AG08395 (cell line): ENCODE measurements around the gene SYCE1.
"Not testable (repeated sequence)": the region's sequence is repeated elsewhere in the genome, so short reads cannot be mapped to it uniquely, and the experiment has no call there.

ENCODE experiments used
- DNase-seq: peaks from one replicate; pipeline ENCODE4 v3.0.0; 2012; ENCODE audit warnings: mixed read lengths, low spot score

The SYCE1 gene

DNA sequence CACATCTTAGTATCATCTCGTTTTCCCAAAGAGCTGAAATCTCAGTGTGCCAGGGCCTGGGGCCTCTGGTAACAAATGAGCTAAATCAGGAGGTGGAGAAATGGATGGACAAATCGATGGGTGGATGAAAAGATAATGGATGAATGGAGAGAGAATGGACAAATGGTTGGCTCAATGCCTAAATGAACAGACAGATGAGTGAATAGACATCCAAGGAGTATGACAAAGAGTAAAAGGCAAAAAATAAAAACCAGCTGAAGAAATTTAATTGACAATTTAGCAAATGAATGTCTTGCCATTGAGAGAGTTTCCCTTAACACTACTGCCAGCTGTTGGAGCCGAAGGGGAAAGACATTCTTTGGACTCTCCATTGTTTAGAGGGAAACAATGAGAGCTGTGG is 8.0 kb downstream of the SYCE1 start:
- no peak for DNase-seq

DNA sequence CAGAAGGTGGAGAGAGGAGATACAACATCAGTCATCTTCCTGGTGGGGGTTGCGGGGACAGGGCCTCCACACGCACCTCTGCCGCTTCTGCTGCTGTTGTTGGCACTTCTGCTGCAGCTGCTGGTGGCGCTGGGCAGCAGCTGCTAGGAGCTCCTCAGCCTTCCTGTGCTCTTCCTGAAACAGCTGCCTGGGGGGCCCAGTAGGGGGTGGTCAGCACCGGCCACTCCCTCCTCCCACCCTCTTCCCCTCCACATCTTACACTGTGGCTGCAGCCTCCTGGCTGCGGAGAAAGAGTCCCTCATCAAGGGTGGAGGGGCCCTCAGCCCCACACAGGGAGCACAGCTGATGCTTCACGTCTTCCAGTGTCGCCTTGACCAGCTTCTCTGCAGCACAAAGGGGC is 9.9 kb downstream of the SYCE1 start:
- DNase-seq = no peak

DNA sequence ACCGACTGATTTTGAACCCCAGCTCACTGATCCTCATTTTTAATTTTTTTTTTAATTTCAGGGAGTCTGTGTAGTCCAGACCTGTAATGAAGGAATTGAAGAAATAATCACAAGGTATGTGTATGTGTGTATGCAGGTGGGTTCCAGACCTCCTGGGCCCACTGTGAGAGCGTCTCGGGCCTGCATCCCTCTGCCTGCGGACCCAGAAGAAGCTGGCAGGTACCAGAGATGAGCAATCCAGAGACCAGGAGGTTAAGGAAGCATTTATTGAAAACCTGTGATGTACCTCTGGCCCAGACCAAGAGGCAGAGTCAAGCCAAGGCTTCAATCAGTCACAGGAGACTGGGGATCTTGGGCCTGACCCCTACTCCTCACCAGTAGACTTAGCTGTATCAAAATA is 10.8 kb downstream of the SYCE1 start:
- no peak for DNase-seq

DNA sequence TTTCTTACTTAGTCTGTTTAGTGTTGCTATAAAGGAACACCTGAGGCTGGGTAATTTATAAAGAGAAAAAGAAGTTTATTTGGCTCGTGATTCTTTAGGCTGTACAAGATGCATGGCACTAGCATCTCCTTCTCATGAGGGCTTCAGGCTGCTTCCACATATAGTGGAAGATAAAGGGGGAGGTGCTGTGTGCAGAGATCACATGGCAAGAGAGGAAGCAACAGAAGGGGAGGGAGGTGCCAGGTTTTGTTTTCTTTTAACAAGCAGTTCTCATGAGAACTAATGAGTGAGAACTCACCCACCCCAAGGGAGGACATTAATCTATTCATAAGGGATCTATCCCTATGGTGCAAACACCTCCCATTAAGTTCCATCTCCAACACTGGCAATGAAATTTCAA is 20.9 kb downstream of the SYCE1 start:
- no peak for DNase-seq

DNA sequence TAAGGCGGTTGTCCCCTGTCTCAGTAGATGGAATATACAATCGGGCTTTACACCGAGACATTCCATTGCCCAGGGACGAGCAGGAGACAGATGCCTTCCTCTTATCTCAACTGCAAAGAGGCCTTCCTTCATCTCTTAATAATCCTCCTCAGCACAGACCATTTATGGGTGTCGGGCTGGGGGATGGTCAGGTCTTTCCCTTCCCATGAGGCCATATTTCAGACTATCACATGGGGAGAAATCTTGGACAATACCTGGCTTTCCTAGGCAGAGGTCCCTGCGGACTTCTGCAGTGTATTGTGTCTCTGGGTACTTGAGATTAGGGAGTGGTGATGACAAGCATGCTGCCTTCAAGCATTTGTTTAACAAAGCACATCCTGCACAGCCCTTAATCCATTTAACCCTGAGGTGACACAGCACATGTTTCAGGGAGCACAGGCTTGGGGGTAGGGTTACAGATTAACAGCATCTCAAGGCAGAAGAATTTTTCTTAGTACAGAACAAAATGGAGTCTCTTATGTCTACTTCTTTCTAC is 23.9 kb downstream of the SYCE1 start:
- DNase-seq = not testable (repeated sequence)

DNA sequence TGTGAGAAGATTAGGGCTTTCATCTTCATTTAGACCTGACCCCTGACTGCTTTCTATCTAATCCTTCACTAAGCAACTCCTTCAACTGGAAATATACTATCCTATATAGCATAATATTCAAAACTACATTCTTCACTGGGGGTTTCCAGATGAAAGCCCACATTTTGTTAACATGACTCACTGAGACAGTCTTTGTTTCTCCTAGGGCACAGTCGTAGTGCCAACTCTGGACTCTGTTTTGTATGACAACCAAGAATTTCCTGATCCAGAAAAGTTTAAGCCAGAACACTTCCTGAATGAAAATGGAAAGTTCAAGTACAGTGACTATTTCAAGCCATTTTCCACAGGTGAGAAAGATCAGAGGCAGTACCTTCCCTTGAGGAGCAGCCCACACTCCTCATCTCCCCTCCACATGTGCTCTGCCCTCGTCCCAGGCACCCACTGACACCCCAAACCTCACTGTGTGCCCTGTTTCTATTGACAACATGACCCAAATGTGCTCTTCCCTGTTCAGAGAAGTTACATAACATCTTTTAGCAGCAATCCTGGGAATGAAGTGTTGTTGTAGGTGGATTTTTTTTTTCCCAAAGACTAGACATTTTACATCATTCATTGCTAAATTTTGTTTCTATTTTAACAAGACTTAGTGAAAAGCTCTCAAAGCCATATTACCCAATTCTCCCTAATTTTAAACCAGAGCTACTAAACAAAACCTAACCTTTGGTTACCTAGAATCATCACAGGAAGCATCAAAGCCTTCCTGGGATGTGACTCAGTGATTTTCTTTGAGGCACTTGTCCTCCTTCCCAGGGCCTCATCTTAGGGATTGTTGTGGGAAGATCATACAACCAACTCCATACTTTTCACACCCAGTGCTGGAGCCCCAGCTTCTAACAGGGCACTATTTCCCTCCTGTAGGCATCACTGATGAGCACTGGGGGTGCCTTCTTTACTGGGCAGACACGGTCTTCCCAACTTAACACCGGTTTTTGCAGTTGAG is 27.5 kb downstream of the SYCE1 start:
- DNase-seq = peak; percentile 27

DNA sequence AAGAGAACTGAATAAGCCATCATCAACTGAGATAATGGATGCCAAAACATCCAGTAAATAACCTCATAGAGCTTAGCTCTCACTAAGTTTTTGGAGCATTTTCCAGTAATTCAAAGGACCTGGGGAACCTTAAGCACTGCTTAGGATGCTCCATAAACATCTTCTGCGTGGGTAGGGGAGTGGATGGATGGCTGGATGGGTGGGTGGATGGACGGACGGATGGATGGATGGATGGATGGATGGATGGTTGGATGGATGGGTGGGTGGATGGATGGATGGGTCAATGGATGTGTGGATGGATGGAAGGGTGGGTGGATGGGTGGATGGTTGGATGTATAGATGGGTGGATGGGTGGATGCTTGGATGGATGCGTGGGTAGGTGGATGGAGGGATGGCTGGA is 29.2 kb downstream of the SYCE1 start:
- DNase-seq = no peak

DNA sequence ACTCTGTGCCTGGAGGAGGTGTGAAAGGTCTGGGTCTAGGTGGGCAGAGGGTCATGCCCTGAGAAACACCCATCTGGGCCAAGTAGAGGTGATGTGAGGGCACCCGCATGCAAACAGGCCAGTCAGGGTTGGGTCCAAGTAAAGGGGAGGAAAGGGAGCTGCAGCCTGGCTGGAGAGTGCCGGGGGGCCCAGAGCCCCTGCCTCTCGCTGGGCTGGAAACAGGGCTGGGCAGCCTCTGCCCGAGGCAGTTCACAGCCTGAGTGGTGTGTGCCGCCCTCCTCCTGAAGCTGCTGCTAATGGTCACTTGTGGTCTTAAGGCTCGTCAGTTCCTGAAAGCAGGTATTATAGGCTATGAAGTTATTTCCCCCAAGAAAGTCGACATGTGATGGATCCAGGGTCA is 31.0 kb downstream of the SYCE1 start:
- no peak for DNase-seq

DNA sequence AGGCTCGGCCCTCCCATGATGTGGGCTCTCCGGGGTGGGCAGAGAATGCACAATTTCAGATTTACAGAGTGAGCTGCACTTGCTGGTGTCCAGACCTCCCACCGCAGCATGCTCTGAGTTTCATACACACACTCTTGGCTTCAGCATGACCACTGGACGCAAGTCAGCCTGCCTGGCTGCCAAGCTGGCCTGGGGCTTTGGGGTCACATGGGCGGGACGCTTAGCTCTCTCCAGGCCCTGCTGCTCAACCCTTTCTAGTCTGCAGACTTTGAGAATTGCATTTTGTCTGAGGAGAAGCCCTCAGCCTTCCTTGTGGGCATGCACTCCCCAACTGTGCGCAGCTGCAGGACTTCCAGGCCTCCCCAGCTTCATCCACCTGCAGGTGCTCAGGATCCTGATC is 32.5 kb downstream of the SYCE1 start:
- DNase-seq = no peak

DNA sequence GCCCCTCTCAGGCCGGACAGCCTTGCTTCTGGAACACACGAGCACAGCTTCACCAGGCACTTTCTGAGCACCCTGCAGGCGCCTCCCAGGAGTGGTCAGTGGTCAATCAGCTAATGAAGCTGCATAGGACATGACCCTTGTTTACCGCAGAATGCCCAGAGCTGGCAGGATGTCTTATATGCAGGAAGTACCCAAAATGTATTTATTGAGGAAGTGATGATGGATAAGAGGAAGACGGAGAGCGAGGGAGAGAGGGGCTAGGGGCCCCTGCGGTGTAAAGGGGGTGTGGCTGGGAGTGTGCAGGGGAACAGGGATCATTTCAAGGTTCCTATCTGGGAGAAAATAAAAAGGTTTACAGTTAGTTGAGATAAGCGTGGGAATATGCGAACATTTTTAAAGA is 34.9 kb downstream of the SYCE1 start:
- no peak for DNase-seq

DNA sequence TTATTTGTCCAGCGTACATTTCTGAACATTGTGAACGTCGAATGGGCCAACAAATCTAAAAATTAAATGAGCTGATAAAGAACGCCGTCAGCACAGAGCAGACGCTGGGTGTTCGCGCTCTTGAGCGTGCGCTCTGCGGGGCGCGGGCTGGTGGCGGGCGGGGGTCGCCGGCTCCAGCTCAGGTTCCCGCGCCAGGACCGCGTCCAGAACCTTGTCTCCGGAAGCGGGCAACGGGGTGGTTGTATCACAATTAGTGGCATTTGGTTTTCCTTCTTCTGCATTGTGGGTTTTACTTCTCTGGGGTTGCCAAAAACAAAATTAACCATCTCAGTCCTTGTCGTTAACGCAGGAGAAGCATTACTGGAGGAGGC is 35.8 kb downstream of the SYCE1 start:
- DNase-seq = no peak

DNA sequence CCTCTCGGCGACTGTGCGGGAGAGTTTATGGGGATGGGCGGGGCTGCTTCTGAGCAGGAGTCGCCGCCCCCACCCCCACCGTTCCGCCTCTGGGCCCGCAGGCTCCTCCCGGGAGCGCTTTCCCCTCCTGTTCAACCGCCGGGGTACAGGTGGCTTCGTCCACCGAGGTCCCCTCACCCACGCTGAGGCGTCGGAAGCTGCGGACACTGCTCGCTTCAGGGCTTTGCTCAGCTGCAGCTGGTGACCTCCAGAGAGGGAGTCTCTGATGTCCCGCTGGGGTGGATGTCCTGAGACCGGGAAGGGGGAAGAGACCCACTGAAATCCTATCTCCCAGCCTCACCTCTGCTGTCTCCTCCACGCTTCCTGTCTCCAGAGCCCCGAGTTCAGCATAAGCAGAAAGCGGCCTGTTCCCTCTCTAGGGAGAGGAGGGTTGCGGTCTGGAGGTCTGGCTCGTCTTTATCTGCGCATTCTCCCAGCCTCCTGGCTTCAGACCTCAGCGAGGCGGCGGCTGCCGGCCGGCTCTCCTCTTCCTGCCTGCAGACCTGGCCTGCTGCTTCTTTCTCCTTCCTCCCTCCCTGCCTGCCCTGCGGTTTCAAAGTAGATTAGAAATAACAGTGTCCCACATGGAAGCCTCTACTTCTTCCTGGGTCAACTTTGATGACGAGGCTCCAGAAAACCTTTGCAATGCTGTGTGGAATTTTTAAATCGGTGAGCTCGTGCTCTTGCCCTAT is 36.4 kb downstream of the SYCE1 start:
- DNase-seq = peak; percentile 35

DNA sequence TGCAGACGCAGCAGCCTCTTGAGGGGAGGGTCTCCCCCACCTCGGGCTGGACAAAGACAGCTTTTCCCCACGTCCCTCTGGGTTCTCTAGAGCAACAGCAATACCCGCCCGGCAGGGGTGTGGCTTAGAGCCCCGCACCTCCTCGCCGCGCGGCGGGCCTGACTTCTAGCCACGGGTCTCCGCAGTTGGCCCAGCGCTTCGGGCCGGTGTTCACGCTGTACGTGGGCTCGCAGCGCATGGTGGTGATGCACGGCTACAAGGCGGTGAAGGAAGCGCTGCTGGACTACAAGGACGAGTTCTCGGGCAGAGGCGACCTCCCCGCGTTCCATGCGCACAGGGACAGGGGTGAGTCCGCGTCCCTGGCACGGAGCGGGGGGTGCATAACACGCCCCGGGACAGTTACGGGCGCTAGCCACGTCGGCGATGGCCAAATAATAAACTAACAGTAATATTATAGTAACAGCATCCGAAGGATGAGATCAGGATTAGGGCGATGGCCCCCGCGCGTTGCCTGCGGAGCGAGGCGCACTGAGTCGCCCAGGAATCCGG is 37.0 kb downstream of the SYCE1 start:
- DNase-seq = no peak

DNA sequence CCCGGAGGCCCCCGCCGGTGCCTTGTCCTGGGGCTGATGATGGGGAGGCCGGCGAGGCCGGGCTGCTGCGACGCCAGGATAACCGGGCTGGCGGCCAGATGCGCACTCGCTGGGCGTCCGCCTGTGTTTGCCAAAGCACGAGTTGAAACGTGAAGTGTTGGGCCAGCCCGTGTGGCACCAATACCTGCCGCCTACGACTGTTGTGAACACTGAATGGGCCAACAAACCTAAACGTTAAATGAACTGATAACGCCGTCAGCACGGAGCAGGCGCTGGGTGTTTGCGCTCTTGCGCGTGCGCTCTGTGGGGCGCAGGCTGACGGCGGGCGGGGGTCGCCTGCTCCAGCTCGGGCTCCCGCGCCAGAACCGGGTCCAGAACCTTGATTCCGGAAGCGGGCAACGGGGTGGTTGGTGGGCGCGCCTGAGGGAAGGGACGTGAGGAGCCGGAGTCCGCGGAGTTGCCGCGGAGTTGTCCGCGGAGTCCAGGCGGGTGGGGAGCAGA is 37.6 kb downstream of the SYCE1 start:
- no peak for DNase-seq

DNA sequence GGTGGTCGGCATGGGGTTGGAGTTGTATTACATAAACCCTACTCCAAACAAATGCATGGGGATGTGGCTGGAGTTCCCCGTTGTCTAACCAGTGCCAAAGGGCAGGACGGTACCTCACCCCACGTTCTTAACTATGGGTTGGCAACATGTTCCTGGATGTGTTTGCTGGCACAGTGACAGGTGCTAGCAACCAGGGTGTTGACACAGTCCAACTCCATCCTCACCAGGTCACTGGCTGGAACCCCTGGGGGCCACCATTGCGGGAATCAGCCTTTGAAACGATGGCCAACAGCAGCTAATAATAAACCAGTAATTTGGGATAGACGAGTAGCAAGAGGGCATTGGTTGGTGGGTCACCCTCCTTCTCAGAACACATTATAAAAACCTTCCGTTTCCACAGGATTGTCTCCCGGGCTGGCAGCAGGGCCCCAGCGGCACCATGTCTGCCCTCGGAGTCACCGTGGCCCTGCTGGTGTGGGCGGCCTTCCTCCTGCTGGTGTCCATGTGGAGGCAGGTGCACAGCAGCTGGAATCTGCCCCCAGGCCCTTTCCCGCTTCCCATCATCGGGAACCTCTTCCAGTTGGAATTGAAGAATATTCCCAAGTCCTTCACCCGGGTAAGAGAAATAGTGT is 38.3 kb downstream of the SYCE1 start, which contains the start of gene CYP2E1:
Gene CYP2E1, plus strand, starts transcription at position 407 of the 632 bp plus-strand sequence. Its CDS starts 33 bp downstream, at position 440.
- DNase-seq = no peak

DNA sequence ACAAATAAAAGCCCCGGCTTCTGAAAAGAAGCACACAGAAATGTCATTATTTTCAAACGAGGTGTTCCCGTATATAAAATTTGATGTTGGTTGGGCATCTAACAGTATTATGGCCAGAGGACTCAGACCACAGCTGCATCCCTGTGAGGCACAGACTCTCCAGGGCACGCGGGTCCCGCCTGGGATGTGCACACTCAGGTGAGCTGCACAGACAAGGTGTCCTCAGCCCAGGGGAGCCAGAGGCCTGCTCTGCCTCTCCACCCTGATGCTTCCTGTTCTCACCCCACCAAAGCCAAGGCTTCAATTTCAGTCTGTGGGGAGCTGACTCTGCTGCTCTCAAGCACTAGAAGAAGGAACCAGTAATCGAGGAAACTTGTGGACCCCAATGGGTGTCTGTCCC is 39.9 kb downstream of the SYCE1 start:
- no peak for DNase-seq

DNA sequence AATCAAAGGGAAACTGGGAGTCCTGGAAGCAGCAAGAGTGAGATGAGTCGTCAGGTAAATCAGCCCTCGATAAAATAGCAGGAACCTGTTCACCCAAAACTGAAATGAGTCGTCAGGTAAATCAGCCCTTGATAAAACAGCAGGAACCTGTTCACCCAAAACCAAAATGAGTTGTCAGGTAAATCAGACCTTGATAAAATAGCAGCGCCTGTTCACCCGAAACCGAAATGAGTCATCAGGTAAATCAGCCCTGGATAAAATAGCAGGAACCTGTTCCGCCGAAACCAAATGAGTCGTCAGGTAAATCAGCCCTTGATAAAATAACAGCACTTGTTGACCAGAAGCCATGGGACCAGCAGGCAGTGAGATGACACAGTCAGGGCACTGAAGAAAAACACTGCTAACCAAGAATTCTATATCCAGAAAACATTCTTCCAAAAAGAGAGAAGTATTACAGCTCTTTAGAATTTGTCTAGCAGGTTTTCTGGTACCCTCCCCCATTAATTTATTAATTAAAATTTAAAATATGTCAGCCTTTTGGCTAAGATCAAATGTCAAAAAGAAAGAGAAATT is 41.7 kb downstream of the SYCE1 start:
- DNase-seq = no peak

DNA sequence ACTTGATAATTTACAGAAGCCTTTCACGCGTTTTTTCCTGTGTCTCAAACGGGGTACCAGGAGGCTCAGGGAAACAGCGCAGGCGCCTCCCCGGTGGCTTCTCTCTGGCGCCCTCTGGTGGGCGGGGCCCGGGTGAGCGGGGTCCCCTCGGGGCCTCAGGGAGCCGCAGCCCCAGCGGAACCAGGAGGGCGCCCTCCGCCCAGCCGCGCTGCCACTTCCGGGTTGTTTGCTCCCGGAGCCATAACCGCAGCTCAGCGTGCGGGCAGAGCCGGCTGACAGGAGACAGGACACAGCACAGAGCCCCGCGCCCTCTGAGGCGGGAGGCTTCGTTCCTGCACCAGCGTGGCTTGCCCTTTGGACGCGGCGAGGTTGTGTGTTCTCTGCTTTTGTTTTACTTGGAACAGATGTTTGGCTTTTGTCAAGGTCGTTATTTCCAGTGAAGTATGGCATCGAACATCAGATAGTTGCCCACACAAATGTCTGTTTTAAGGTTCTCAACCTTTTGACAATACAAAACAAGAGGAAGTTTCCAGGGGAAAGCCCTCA is 45.1 kb downstream of the SYCE1 start:
- DNase-seq = peak; percentile 92

DNA sequence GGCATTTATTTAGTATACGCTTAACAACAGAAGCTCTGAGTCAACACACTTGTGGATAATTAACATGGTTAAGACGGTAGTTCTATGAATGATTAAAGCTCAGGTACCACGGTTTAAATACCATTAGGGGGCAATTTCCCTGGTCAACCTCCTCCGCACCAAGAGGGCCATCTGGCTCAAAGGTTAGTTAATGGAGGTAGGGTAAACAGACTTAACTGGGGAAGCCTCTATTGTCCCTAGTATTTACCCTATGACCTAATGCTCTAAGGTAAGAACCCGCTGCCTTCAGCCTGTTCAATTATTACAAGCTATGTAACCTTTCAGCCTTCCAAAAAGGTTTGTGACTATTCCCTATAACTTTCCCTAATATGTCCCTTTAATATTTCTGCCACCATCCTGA is 46.9 kb downstream of the SYCE1 start:
- DNase-seq = not testable (repeated sequence)

DNA sequence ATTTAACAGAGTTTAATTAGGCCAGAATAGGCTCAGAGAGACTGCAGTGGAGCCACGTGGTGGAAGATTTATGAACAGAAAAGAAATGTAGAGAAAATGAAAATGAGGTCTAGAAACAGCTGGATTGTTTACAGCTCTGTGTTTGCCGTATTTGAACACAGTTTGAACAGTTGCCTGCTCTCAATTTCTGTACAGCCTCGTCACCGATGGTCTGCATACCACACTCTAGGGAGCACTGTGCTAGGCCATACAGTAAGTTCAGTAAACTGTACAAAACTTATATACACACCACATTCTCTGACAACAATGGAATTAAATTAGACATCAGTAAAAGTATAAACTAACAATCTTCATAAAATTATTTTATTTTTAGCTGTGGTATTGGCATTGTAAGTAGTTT is 49.3 kb downstream of the SYCE1 start:
- DNase-seq = no peak

DNA sequence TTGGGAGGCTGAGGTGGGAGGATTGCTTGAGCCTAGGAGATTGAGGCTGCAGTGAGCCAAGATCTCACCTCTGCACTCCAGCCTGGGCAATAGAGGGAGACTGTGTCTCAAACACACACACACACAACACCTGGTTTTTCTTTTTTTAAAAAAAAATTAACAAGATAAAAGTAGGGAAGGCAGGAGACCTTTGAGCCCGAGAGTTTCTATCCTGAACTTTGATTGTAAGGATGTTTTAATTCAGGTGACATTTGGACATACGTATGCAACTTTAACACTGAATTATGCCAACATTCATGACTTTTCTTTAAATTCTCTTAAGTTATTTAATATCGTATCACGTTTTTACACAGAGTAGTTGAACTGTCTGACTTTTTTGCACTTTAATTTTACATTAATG is 49.9 kb downstream of the SYCE1 start:
- no peak for DNase-seq
